CD14-positive monocyte (primary cell): ENCODE data around the gene AMBRA1. TPM values are rescaled to one million over a fixed set of nuclear protein-coding genes. Genes with fewer than 3 reads are reported as not detected.

ENCODE experiments used
- DNase-seq, 3 donors: peaks; one replicate each; pipeline ENCODE4 v3.0.0-alpha.2; 2011 to 2022
- H2AFZ ChIP-seq: 2 replicates; pipeline ENCODE4 v1.6.0; 2012; ENCODE audit warnings: mild to moderate bottlenecking, low read depth, low read length, inconsistent platforms; ENCODE audit not compliant: insufficient read depth, poor library complexity, severe bottlenecking
- H3K27ac ChIP-seq, 2 donors: 1 replicate in 1 of 2; 2 replicates in 1 of 2; pipeline ENCODE4 v1.5.1; 2012 to 2013; ENCODE audit warnings: low read length in 2 of 2, control low read depth in 1 of 2, inconsistent platforms in 1 of 2, low read depth in 1 of 2, mild to moderate bottlenecking in 1 of 2
- H3K27me3 ChIP-seq, 2 donors: one replicate each; pipeline versions ENCODE4 v1.6.0 to v1.6.1; 2011 to 2013; ENCODE audit warnings: low read length in 2 of 2; ENCODE audit not compliant: control insufficient read depth in 2 of 2, insufficient read depth in 2 of 2
- H3K36me3 ChIP-seq, 2 donors: replicated peaks in 1 of 2; 1 replicate in 1 of 2; 2 replicates in 1 of 2; pipeline versions ENCODE4 v1.5.1 to v1.6.1; 2012 to 2013; ENCODE audit warnings: low read length in 2 of 2, control low read depth in 1 of 2, inconsistent platforms in 1 of 2, mild to moderate bottlenecking in 1 of 2; ENCODE audit not compliant: insufficient read depth in 2 of 2, control insufficient read depth in 1 of 2
- H3K4me1 ChIP-seq, 2 donors: 1 replicate in 1 of 2; 2 replicates in 1 of 2; pipeline versions ENCODE4 v1.5.1 to v1.6.1; 2012 to 2013; ENCODE audit warnings: low read length in 2 of 2, control low read depth in 1 of 2, inconsistent platforms in 1 of 2, mild to moderate bottlenecking in 1 of 2, moderate library complexity in 1 of 2; ENCODE audit not compliant: insufficient read depth in 2 of 2, control insufficient read depth in 1 of 2
- H3K4me2 ChIP-seq: replicated peaks from 2 replicates; pipeline ENCODE3; 2012; ENCODE audit warnings: low read length, moderate library complexity, mild to moderate bottlenecking; ENCODE audit not compliant: poor library complexity, severe bottlenecking; ENCODE audit errors: extremely low read depth
- H3K4me3 ChIP-seq, 3 experiments: fragments of 200-600 bp in 1 of 3; sonication (generic) in 1 of 3; replicated peaks in 1 of 3; 1 replicate in 2 of 3; 2 replicates in 1 of 3; pipeline ENCODE4 v1.5.1; 2011 to 2013; ENCODE audit warnings: low read length in 3 of 3, mild to moderate bottlenecking in 3 of 3, control low read depth in 2 of 3, low read depth in 2 of 3, inconsistent platforms in 1 of 3, moderate library complexity in 1 of 3
- H3K79me2 ChIP-seq: 2 replicates; pipeline ENCODE4 v1.6.0; 2012; ENCODE audit warnings: mild to moderate bottlenecking, control low read depth, inconsistent platforms, low read length, moderate library complexity; ENCODE audit not compliant: insufficient read depth
- H3K9ac ChIP-seq: 2 replicates; pipeline ENCODE4 v1.6.0; 2017; ENCODE audit warnings: low read length, mild to moderate bottlenecking; ENCODE audit not compliant: insufficient read depth, poor library complexity, severe bottlenecking
- H3K9me3 ChIP-seq, 2 donors: replicated peaks in 1 of 2; 1 replicate in 1 of 2; 2 replicates in 1 of 2; pipeline versions ENCODE4 v1.5.1 to v1.6.1; 2012 to 2013; ENCODE audit warnings: low read length in 2 of 2, control low read depth in 1 of 2; ENCODE audit not compliant: control insufficient read depth in 1 of 2, insufficient read depth in 1 of 2
- H4K20me1 ChIP-seq: 2 replicates; pipeline ENCODE4 v1.6.0; 2012; ENCODE audit warnings: mild to moderate bottlenecking, low read length, control low read depth, moderate library complexity; ENCODE audit not compliant: insufficient read depth
- H3K27ac Mint-ChIP-seq, 7 donors: one replicate each; pipeline ENCODE4 v1.8.0; 2020; ENCODE audit warnings: mild to moderate bottlenecking in 7 of 7, mixed read lengths in 7 of 7, moderate library complexity in 6 of 7, inconsistent platforms in 2 of 7
- H3K27me3 Mint-ChIP-seq, 3 donors: one replicate each; pipeline ENCODE4 v1.8.0; 2021 to 2022; ENCODE audit warnings: low read depth in 3 of 3, mild to moderate bottlenecking in 3 of 3, mixed read lengths in 3 of 3, moderate library complexity in 3 of 3, inconsistent platforms in 1 of 3
- H3K36me3 Mint-ChIP-seq, 2 donors: one replicate each; pipeline ENCODE4 v1.8.0; 2020; ENCODE audit warnings: mixed read lengths in 2 of 2, inconsistent platforms in 1 of 2, mild to moderate bottlenecking in 1 of 2
- H3K4me1 Mint-ChIP-seq: one replicate; pipeline ENCODE4 v1.8.0; 2020; ENCODE audit warnings: mild to moderate bottlenecking, mixed read lengths
- H3K4me3 Mint-ChIP-seq, 2 donors: one replicate each; pipeline ENCODE4 v1.8.0; 2020; ENCODE audit warnings: mild to moderate bottlenecking in 2 of 2, mixed read lengths in 2 of 2, moderate library complexity in 1 of 2
- H3K9me3 Mint-ChIP-seq, 7 donors: one replicate each; pipeline ENCODE4 v1.8.0; 2020 to 2022; ENCODE audit warnings: mixed read lengths in 7 of 7, mild to moderate bottlenecking in 6 of 7, moderate library complexity in 6 of 7, inconsistent platforms in 2 of 7
- CTCF ChIP-seq: fragments of 200-600 bp; IDR thresholded peaks from one replicate; pipeline ENCODE4 v1.8.0; 2022; ENCODE audit warnings: antibody characterized with exemption, mild to moderate bottlenecking
- WGBS: methylation state at CpG from one replicate; pipeline ENCODE4 v1.1.5; 2013; ENCODE audit warnings: missing lambda C conversion rate; ENCODE audit not compliant: insufficient coverage; 5-methylcytosine and 5-hydroxymethylcytosine counted together
- intact Hi-C, 2 donors: fragments of 100-400 bp; cut with micrococcal nuclease; formaldehyde crosslinking; loops; one replicate each; pipeline versions ENCODE4 v1.15.0 to v1.15.1; 2023
- polyA plus RNA-seq, 3 donors: library from polyadenylated mRNA; depleted of rRNA in 1 of 3; unstranded in 2 of 3; stranded (reverse) in 1 of 3; fragments of 300-500 nt in 2 of 3; fragments of >200 nt in 1 of 3; fragmentation: Illumina TruSeq in 2 of 3; gene quantifications; 1 replicate in 2 of 3; 2 replicates in 1 of 3; pipeline ENCODE4 v1.2.3, GENCODE V29; 2012 to 2021

AMBRA1 gene
- polyA plus RNA-seq, 3 donors = 2.1 to 6.1 (median 3.8) TPM

GRCh38 chr11:46535688-46536087 is 58.1 kb downstream of the AMBRA1 start:
- no peaks in the 10 kb centered on the region for H3K27me3 ChIP-seq
- H4K20me1 ChIP-seq = peaks cover 74% of the 10 kb centered on the region
- H3K4me3 ChIP-seq = no peak overlapping the region
- WGBS = 90% methylated on average over 2 of the region's 4 CpGs
- no peak overlapping the region for H3K4me2 ChIP-seq
- Mint-ChIP-seq H3K4me1 (peaks cover 19% of the 10 kb centered on the region), H3K27me3 (peaks cover 0 to 4% (median 0%) of the 10 kb centered on the region in 3 donors), H3K4me3 (no peak overlapping the region), H3K9me3 (peaks cover 0 to 1% (median 0%) of the 10 kb centered on the region in 7 donors), H3K27ac (no peak overlapping the region), H3K36me3 (peaks cover 14 to 19% of the 10 kb centered on the region in 2 donors)
- no peaks in the 10 kb centered on the region for H3K9me3 ChIP-seq
- H3K27ac ChIP-seq = no peak overlapping the region
- no peak overlapping the region for H3K9ac ChIP-seq
- H2AFZ ChIP-seq = no peak overlapping the region
- peaks cover 0 to 11% of the 10 kb centered on the region in 2 donors for H3K36me3 ChIP-seq
- intact Hi-C loops = loop anchor here (2.0 to 10.0 kb wide), 3 partner anchors 147 to 168 kb away; partner anchors contain the start of gene MDK (in 1 of the 2)
- H3K4me1 ChIP-seq = peaks cover 5 to 6% of the 10 kb centered on the region in 2 donors
- no peak for DNase-seq
- peaks cover 38% of the 10 kb centered on the region for H3K79me2 ChIP-seq
- no peak for TF ChIP-seq CTCF

- Histone ChIP-seq H3K27me3 (no peaks in the 10 kb centered on the region), H3K4me1 (peaks cover 5 to 6% of the 10 kb centered on the region in 2 donors), H3K9me3 (no peaks in the 10 kb centered on the region), H3K4me3 (no peak overlapping the region), H2AFZ (no peak overlapping the region), H4K20me1 (peaks cover 76% of the 10 kb centered on the region), H3K4me2 (no peak overlapping the region), H3K79me2 (peaks cover 45% of the 10 kb centered on the region), H3K36me3 (peaks cover 0 to 2% of the 10 kb centered on the region in 2 donors), H3K27ac (no peak overlapping the region), H3K9ac (no peak overlapping the region)
- peaks cover 6 to 11% of the 10 kb centered on the region in 2 donors for H3K36me3 Mint-ChIP-seq
- no peak overlapping the region for H3K4me3 Mint-ChIP-seq
- WGBS = 94% methylated on average over 2 of the region's 5 CpGs
- intact Hi-C loops = loop anchor here (5.0 to 10.0 kb wide), 2 partner anchors 150 to 167 kb away; partner anchors contain the start of gene MDK (in 1 of the 2)
- peak overlapping the region in 3 of 7 donors; percentile 5 to 44 (median 21) for H3K27ac Mint-ChIP-seq
- H3K27me3 Mint-ChIP-seq = peaks cover 0 to 4% (median 0%) of the 10 kb centered on the region in 3 donors
- H3K9me3 Mint-ChIP-seq = peaks cover 0 to 1% (median 0%) of the 10 kb centered on the region in 7 donors
- H3K4me1 Mint-ChIP-seq = peaks cover 19% of the 10 kb centered on the region
- no peak for TF ChIP-seq CTCF
- DNase-seq = no peak
Observed at GRCh38 chr11:46534711-46535110, 59.1 kb downstream of the AMBRA1 start.
